GM06990 (cell line): ENCODE results near the gene SIT1.
A peak's percentile ranks its signal among the peaks of the same experiment; 100 is the strongest.

Source experiments
- DNase-seq: peaks from one replicate; pipeline ENCODE4 v3.0.0-alpha.2; 2011; ENCODE audit not compliant: insufficient read length; ENCODE audit errors: extremely low read depth
- H3K27me3 ChIP-seq: replicated peaks from 2 replicates; pipeline ENCODE4 v1.6.0; 2011; ENCODE audit warnings: low read length; ENCODE audit not compliant: control insufficient read depth, insufficient read depth
- H3K36me3 ChIP-seq: 2 replicates; pipeline ENCODE4 v1.5.1; 2011; ENCODE audit warnings: low read length; ENCODE audit not compliant: control insufficient read depth, insufficient read depth
- H3K4me3 ChIP-seq: replicated peaks from 2 replicates; pipeline ENCODE4 v1.5.1; 2011; ENCODE audit warnings: low read depth, mild to moderate bottlenecking, control low read depth, low read length
- CTCF ChIP-seq: IDR thresholded peaks from 2 replicates; pipeline ENCODE4 v1.5.1; 2011; ENCODE audit warnings: low read length, control low read depth, mild to moderate bottlenecking, inconsistent platforms; ENCODE audit not compliant: insufficient read depth, poor library complexity, severe bottlenecking

Gene SIT1

DNA sequence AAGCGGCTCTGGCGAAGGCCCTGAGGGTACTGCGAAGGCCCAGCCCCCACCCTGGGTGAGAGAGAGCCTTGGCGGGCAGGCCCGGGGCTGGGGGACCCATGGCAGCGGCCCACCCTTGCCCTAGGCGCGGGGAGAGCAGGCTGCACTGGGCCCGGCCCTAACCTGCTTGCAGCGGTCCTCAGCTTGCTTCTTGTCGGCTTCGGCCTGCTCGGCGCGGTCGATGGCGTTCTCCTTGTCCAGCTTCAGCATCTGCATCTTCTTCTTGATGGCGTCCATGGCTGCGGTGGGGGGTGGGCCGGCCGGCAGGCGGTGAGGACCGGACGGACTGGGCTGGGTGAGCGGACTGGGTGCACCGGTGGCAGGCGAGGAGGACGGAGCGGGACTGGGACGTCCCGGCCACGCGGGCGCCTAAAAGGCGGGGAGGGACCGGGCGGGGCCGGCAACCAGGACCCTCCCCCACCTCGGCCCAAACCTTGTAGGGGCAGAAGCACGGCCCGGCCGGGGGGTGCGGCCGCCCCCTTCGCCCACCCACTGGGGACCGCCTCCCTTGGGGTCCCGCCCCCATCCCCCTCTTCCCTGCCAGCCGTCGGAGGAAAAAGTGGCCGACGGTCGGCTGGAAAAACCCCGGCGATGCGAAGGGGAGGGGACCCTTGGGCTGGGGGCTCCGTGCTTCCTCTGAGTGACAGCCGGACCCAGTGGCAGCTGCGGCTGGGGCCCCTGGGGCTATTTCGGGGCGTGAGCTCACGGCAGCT, 39.0 kb upstream of the SIT1 start, which contains the start of gene TPM2:
Gene TPM2 (minus strand): TSS at position 384 of the 752 bp plus-strand sequence. CDS start 108 bp downstream, at position 276.
- peak within 1 kb of the TSS; percentile 71 for H3K4me3 ChIP-seq
- no peak for DNase-seq
- no peak for TF ChIP-seq CTCF
- no peaks in the 10 kb centered on the region for H3K27me3 ChIP-seq
- no peaks in the 10 kb centered on the region for H3K36me3 ChIP-seq

DNA sequence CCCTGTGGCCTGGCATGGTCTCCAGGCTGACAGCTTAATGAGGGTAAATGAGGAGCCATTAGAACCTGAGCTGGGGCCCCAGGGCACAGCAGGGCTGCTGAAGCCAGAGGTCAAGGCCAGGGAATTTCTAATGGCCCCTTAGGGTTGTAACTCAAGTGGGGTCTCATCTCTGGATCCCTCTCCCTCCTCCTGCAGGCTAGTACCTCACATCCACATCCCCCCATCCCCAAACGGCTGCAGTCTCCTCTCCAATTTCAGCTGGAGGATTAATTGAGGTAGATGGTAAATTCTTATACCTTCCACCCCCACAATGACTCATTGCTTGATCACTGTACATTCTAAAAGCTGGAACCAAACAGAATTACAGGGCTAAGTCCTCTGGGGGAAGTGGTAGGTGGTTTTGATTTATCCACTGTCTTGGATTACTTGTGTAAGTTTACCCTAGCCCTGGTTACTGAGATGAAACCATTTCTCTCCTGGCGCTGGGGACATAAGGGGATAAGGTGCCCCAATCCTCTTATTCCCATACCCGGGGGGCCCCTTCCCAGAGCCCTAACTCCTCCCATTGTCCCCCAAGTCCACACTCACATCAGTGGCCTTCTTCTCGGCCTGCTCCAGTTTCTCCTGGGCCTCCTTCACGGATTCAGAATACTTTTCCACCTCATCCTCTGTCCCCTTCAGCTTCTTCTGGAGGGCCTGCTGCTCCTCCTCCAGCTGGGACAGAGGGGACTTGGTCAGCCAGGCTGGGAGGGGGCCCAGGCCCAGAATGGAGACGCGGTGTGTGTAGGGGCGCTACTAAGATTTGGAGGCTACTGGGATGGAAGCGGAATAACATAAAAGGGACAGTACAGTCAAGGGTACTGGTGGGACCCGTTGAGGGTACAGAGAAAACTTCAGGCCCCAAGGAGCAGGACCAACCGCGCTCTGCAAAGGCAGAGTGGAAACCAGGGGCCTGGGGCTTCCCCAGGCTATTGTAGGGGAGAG, 38.1 kb upstream of the SIT1 start:
- H3K27me3 ChIP-seq, result no peaks in the 10 kb centered on the region
- no peak for TF ChIP-seq CTCF
- no peak for DNase-seq
- no peak overlapping the region for H3K4me3 ChIP-seq
- no peaks in the 10 kb centered on the region for H3K36me3 ChIP-seq

DNA sequence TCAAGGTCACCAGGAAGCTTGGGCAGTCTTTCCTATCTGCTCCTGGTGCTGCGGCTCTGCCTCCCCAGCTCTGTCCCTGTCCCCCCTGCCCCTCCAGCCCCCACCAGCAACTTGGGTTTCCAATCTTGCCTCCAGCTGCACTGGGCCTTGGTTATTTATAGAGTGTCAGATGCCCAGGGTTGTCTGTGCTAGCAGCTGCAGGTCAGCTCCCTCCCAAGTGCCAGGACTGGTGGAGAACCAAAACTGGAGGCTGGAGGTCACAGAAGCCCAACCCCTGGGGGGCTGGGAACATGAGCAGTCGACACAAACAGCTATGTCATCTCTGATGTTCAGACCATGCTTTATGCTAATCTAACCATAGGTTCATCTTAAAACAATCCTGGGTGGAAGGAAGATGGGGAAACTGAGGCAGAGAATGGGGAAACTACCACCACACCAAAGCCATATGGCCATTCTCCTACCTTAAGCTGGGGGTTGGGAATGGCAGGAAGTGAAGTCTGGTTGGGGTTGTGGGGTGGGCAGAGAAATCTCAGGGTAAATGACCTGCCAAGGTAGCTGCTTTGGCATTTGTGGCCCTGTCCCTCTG, 37.3 kb upstream of the SIT1 start:
- DNase-seq, result no peak
- H3K27me3 ChIP-seq, result no peaks in the 10 kb centered on the region
- TF ChIP-seq CTCF, result no peak
- no peak overlapping the region for H3K4me3 ChIP-seq
- H3K36me3 ChIP-seq, result no peaks in the 10 kb centered on the region

DNA sequence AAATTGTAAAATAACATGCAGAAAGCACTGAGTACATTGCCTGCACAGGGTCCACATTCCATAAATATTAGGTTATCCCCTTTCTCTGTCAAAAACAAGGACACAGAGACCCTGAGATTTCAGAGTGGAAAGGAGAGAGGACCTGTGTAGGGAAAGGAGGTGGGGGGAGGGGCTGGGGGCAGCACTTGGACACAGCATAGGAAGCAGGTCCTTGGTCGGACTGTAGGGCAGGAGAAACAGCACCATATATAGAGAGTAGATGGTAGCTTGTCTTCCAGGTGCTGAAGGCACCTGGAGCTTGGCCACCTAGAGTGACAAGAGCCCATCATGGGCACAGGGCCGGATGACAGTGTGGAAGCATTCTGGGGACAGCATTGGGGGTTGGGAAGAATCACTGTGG, 36.6 kb upstream of the SIT1 start:
- no peaks in the 10 kb centered on the region for H3K36me3 ChIP-seq

More for the DNA sequence above, 36.6 kb upstream of the SIT1 start:
- Histone ChIP-seq H3K4me3 (no peak overlapping the region), H3K27me3 (no peaks in the 10 kb centered on the region)
- no peak for DNase-seq
- no peak for TF ChIP-seq CTCF
